NCI-H345 treated with DMSO at 0.1 percent for 48 hours (cell line): ENCODE measurements around the gene SATB2.

ENCODE experiments used
- DNase-seq: peaks from one replicate; lab custom pipeline; 2025; ENCODE audit not compliant: unreplicated experiment; lab: John Stamatoyannopoulos, UW

SATB2 gene

DNA sequence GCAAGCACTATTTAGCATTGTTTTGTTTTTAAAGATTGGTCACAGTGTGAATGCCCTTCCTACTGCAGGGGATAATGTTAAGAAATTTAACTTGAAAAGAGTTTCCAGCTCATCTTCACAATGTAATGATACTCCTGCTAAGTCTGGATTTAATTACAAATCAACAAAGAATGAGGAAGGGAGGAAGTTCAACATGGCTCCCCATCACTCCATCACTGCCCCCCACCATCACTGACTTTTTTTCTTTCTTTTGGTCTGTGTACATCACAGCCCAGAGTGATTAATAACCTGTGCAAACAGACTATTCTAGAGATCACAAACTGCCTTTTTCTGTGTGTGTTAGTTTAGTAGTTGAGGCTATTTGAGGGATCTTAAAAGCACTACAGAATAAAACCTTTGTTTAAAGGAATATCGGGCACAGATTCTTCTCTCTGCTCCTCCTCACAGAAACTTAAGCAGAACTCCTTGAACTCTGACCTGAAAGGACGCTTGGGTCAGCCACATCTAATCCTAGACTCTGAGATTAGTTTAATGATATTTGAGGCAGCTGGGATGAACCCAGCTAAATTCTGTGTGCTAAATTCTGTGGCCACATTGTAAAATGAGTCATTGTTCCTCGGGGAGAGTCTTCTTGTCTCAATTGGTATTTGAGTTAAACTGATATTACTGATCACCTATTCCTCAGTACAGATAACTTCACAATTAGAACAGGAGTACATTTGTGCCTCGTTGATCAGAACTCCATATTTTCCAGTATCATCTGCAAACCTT lies 47.8 kb downstream of the SATB2 start:
- no peak for DNase-seq

DNA sequence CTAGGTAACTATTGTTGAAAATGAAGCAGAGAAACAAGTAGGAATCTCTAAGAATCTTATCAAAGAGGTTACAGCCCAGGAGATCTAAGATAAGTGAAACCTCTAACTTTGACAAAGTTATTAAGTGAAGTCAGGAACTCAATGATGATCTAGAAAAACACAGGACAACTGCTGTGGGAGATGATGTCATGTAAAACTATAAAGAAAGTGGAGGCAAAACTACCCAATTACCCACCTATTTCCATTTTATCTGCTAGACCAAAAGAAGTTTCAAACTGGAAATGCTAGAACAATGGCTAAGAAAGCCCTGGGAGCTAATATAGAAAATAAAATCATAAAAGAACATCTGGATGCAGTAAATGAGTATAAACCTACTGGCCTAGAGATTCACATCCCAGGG lies 50.3 kb downstream of the SATB2 start:
- no peak for DNase-seq

DNA sequence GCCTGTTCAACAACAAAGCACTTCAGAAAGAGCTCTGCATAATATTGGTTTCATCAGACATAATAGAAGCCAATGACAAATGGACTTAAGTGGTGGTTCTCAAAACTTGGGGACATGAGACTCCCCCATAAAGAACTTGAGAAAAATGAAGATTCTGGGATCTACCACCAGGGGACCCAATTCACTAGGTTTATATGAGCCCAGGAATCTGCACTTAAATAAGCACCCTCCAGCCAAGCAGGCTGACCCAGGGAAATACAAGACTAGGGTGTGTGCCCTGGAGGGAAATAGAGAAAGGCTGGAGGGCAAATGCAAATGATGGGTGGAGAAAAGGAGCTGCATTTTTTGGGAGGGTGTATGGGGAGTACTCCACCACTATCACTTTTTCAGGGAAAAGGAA lies 52.5 kb downstream of the SATB2 start:
- no peak for DNase-seq

DNA sequence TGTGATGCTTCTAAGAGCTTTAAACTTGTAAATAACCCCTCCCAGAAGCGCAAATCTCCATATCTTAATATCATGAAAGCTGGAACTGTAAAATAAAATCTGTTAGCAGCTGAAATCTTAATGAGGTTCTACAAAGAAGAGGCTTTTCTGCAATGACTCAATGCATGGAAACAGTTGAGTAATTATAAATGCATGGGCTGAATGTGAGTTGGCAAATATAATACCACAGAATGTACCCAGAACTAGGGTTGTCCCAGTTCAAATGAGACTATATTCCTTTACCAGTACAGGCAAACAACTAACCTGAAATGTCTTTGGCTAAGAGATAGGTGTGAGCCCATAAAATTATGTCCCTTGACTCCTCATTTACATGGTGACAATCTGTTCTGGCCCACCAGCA lies 52.9 kb downstream of the SATB2 start:
- DNase-seq = no peak

DNA sequence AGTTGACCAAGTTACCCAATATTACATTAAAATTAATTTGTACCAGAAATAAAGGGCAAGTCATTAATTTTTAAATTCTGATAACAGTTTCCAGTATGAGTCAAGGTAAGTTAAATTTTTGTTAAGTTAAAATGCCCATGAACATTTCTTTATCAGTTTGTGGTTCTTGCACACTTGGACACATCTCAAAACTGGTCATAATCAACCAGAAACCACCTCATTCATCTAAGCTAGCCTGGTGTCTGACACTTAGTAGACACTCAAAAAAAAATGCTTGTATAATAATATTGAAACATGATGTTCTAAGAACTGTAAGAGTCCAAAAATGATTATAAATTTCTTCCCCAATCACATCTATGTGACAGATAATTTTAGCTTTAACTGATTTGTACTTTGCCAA lies 62.4 kb downstream of the SATB2 start:
- DNase-seq = no peak

DNA sequence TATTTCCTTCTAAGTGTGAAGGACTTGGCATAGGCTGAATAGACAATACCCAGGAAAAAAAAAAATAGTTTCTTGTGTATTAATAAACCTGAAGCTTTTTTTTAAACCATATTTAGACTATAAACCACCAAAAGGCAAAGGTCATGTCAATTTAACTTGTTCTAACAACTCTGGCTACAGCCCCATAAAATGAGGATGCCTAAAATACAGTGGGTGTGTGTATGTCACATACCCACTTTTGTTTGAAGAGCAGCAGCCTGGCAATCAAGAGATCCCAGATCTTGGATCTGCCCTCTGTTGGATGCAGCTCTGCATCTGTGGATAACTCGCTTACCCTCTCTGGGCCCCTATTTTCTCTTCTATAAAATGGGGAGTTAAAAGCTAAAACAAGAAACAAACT lies 65.4 kb downstream of the SATB2 start:
- DNase-seq = no peak

DNA sequence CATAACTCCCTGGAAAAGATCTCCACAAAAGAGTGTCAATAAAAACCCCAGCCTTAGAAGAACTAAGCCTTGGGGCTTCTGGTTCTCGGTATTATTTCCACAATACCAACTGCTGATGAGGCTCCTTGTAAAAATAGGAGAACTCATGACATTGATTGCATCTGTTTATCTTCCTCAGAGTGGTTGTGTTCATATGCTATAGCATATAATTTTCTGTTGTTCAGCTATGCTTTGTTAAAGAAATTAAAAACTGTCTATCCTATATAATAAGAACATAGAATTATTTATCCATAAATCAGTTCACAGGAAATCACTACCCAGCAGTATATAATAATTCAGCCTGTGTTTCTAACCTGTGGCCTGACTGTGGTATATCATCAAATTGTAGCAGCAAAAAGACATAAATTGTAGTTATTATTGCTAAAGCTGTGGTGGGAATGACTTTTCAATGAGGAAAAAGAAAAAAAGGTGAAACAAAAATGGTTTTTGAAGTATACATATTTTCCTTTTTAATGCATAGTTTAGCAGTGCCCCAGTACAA lies 68.9 kb downstream of the SATB2 start:
- no peak for DNase-seq

DNA sequence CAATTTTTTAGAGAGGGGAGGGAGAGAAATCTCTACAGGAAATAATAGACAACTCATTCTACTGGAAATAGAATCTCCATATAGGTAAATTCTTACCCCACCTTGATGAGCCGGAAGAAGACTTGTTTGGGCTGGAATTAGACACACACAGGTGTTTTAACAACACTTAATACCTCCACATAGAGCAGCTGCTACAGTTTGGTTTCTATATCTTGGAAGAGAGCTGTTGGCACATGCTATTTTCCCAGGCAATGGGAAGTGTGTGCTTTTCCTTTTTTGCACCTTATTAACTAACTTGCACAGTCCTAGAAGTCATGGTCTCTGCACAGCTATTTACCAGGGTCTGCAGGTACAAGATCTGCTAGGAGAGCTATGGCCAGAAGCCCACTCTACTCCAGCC lies 73.7 kb downstream of the SATB2 start:
- no peak for DNase-seq

DNA sequence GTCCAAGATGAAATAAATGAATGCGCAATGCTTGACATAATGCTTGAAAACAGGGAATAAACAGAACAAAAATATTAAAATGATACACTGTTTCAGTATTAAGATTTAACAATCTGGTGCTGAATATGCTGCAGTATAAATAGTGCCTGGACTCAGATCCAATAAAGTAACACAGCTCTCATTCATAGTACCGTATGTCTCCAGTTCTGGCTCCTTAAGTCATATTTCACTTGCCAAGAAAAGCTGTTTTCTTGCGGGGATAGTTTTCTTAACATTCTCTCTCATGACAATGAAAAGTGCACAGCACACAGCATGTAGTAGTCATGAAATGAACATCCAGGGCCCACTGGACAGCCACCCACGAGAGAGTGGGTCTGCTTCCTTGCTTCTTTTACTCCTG lies 74.7 kb downstream of the SATB2 start:
- no peak for DNase-seq

DNA sequence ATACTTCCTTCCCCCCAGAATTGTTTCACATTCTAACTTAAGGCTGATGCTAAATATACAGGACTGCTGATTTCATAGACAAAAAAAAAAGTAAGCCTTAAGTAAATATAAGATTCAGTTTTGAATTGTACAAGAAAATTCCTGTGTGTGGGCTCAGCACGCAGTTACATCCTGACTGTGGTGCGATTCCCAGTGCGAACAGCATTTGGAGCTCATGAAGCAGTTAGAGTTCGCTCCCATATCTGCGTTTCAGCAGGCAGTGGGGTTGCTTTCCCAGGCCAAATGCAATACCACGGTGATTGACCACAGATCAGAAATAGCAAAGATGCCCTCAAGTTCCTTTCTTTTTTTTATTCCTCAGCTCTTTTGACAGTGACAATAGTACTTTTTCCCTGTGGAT lies 75.6 kb downstream of the SATB2 start:
- DNase-seq = no peak

DNA sequence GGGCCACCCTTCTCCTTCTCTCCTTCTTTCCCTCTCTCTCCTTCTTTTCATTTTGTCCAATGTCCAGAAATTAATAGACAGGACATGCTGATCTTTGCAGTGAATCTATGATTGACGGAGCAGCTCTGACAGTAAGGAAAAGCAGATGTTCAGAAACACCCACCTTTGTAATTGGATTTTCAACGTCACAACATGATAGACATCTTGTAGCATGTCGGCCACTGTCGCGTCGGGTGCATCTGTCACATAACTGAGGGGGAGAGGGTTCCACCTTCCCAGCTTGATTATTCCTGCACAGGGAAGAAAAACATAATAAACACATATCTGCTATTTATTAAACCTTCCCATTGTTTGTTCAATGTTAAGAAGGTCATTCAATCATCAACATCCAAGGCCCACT lies 76.2 kb downstream of the SATB2 start:
- DNase-seq = no peak

DNA sequence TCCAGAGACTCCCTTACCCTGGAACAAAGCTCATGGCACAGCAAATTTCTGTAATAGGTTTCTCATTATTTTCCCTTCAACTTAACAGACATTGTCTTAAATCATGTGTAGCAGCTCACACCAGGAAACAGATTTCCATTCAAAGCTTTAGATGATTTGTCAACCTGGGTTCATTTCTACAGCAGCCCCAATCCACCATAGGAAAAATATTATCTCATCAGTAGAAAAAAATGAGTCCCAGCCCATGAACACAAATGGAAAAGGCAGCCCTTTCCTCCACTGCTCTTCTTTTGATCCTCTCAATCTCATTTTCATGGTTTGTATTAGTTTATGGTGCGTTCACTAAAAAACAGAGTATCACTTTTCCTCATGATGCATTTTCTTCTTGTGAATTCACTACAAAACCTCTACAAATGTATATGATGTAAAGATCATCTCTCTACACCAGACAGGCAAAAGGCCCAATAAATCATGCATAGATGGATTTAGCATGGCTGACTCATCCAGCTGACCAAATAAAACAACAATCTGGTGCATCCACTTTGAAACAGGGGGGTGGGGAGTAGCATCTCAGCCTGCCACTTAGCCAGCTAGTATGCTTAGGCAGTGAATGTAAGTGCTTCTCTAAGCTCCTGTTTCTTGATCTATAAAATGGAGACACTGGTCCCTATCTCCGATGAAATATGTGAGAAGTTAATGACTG lies 78.6 kb downstream of the SATB2 start:
- no peak for DNase-seq

DNA sequence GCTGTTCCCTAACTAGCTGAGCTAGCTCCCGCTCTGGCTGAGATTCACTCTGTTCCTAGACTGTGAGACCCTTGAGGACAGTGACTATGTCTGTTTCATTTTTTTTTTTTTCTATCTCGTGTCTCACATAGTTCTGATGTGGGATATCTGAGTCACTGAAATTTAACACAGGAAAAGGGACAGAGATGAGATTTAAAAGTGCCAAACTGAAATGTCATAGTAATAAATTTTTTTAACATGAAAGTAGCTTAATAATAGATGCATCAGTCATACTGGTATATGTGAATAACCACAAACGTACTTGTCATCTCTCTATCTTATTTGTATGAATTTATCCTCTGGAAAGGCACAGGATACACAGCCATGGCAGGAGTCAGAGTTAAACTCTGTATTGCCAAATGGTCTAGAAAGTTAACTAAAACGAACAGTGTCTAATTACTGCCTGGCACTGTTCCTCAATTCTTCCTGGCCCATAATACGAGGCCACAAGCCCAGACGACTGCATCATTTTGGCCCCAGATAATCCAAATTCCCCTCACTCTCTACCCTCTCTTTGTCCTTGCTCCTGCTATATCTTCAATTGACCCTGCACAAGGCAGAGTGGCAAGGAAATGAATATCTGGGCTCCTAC lies 87.5 kb downstream of the SATB2 start:
- no peak for DNase-seq

DNA sequence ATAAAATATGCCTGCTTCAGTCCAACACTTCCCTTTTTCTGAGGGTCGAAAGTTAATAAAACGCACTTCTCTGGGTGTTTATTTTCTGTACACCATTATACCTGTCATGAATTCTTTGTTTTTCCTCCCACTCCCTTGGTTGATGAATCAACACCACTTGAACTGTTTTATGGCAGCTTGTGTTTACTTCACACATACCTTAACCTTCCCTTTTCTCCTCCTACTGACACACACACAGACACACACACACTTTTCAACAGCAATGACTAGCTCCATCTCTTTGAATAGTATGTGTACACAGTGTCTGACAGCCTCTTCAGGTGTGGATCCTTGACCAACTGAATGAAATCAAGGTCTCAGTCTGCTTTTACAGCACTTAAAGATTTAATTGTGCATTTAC lies 91.3 kb downstream of the SATB2 start:
- peak; percentile 70 for DNase-seq

DNA sequence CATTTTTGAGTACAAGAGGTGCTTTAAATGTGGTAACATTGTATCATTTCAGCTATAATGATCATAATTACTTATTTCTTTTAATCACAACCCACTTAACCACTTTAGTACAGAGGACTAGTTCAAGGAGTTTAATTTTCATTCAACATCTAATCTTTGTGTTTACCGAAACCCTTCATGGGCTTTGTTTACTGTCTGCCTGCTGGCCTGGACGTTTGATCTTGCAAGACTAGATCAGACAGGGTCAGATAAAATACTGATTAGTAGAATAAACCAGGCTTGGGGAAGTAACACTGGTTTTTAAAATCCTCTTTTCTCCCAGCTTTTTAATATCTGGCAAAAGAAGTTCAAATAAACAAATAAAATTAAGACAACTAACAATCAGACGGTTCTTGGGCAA lies 93.6 kb downstream of the SATB2 start:
- DNase-seq = peak; percentile 9

DNA sequence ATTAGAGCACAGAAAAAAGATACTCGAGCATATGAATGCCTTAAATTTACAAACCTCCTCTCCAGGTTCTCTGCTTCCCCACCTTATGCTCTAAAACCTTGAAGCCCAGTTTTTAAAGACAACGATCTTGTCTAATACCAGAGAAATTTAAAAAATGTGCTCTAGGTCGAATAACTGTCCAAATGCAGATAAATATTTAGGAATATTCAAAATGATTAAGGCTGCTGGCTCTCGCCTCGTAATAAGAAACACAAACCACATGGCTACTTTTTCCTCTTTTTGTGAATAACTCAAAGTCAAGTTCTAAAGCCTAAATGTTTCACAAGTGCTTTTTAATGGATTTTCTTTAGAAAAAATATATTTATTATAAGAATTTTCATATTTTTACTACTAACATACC lies 101.3 kb downstream of the SATB2 start:
- DNase-seq = no peak

DNA sequence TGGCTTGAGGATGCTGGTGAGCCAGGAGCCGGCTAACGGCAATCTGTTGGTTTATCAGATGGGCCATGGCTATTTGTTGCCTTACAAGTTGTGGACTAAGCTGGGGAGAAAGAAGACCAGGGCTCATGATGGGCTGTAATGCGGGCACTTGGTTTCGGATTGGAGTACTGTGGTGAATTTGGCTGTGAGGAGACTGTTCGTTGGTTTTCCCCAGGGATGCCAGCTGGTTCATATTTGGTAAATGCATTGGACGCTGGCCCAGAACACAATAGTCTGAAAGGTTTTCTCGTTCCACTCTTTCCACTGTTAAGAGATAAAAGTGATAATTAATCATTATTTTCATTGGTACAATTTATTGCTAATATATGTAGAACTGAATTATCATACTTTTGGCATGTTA lies 108.9 kb downstream of the SATB2 start:
- no peak for DNase-seq

DNA sequence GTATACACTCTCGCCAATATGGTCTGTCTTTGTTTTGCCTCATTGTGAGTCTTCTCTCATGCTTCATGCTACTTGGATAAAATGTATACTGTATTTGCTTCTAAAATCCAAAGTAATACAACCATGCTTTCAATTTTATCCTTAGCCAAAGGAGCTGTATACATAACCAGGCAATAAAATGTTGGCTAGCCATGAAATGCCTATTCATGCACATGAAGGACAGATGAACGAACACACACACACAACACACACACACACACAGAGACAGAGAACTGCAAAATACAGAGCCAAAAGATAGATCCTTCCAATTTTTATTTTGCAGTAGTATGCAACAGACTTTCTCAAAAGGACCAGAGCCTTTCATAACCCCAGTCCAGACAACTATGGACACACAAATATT lies 113.7 kb downstream of the SATB2 start:
- DNase-seq = no peak

DNA sequence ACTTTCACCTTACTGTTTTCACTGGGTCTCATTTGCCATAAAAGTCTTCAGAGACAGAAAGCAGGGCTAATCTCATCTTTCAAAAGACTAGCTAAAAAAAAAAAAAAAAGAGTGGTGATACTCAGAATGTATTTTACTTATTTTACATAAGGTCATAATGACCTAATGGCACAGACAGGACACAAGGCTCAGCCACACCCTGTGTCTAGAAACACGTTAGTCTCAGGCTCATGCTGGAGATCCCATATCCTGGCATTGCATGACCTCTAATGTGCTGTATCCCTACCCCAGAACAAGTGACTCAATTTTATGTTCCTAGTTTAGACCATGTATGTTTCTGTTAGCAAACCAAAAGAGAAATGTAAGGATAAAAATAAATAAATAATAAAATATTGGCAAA lies 115.4 kb downstream of the SATB2 start:
- DNase-seq = no peak

DNA sequence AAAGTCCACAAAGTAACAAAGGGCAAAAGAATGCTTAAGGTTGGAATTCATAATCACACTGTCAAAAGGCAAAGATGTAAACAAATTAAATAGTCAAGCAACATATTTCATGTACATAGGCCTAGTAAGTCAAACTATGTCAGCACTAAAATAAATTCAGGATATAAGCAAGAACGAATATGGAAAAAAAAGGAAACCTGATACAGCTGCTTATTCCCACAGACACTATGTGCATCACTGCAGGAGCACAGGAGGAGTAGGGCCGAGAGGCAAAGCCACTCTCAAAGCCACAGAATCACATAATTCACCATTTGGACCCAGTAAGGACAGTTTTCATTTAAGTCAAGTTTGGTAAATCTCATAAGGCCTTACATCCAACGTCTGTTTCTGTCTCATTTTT lies 116.6 kb downstream of the SATB2 start:
- no peak for DNase-seq

DNA sequence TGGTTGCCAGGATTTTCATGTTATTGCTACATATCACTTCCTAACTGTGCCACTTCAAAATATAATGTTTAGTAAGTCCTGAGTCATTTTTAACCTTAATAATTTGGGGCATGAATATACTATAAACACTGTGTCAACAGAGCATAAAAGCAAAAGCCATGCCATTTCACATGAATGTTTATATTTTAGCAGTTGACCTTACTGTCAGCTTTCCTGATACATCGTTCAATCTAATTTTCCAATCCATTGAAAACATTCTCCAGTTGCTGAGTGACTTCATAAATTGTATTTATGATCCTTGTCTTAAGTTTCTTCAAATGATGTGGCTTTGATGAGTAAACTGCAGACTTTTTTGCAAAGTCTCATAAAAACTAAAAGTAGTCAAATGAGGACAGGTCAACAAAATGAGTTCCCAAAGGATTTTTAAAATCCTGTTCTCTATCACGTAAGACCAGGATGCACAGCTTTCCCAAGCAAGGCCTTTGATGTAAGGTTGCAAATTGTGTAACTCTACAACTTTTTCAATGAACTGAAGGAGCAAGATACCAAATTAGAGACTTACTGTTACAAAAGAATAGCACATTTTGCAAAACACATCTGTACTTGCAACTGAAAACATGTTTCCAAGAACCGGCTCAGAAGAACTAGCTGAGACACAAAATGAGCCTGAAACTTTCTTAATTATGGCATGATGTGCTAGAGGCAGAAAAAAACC lies 117.7 kb downstream of the SATB2 start:
- no peak for DNase-seq

DNA sequence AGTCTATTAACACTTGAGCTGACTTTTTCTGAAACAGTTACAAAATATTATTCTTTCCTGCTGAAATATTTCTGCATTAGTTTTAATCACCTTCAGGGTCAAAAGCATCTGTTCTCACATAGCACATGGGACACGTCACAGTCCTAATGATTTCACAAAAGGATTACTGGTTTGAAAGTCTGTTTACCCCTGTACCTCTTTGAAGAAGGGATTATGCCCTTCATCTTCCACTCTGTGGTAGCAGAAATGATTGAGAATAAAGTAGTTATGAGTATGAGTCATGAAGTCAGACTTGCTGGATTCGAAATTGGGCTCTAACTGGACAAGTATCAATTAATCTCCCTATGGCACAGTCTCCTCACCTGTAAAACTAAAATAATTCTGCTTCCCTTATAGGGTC lies 121.2 kb downstream of the SATB2 start:
- DNase-seq = no peak
